Measurements from ENCODE around the gene CACNA1A.

The CACNA1A gene

DNA sequence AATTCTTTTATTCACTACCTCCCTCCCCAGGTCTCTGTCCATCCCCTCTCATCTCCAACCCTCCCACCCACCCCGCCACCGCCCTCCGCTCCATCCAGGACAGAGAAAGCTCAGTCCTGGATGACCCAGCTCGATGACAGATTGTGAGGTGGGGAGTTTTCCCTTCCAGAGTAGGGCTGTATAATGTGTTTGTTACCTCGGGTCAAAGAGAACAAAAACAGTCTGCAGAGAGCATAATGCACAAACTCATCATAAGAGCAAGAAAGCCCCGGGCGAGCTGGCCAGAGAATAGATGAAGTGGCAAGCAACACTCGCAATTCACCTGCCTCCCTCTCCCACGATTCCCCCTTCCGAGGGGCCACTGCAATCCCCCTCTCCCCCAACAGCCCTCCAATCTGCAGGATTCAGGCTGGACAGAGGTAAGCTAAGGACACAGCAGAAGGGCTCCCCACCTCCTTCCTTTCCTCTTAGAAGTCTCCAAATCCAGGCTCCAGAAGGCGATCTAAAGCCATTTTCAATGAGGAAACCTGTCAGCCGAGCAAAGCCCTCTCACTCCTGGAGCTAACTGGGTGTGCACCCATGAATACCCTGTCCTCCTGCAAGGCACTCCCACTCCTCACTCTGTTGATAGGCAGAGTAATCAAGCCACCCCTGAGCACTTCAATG, 2.6 kb downstream of the CACNA1A start:
- no peaks in the 10 kb centered on the region for H3K9me3 ChIP-seq (replicated peaks in 1 of 11)
- no peaks in the 10 kb centered on the region for H3K36me3 ChIP-seq
- peaks cover 47 to 59% (median 51%) of the 10 kb centered on the region in 11 experiments for H3K27me3 ChIP-seq
- no peak overlapping the region for H3K4me3 ChIP-seq
- peaks cover 0 to 33% (median 18%) of the 10 kb centered on the region in 10 experiments; a peak in 14 of 20 replicates for H3K4me1 ChIP-seq
- no peak for TF ChIP-seq Cebpa-rat (IDR thresholded peaks at IDR 0.05)
- peak overlapping the region in 6 of 11 experiments; percentile 47 to 76 (median 66); a peak in 10 of 22 replicates for H3K4me2 ChIP-seq
- no peak overlapping the region for H3K27ac ChIP-seq
- H4K20me1 ChIP-seq, result peaks cover 0 to 8% (median 0%) of the 10 kb centered on the region in 11 experiments; a peak in 3 of 22 replicates
- H3K9ac ChIP-seq, result no peak overlapping the region

- no peaks in the 10 kb centered on the region for H3K36me3 ChIP-seq
- H3K27ac ChIP-seq, result no peak overlapping the region
- H3K4me3 ChIP-seq, result no peak overlapping the region
- no peaks in the 10 kb centered on the region for H3K9me3 ChIP-seq (replicated peaks in 1 of 11)
- TF ChIP-seq Cebpa-rat (IDR thresholded peaks at IDR 0.05), result no peak
- H3K9ac ChIP-seq, result no peak overlapping the region
- peaks cover 35 to 44% (median 36%) of the 10 kb centered on the region in 11 experiments for H3K27me3 ChIP-seq
- no peak overlapping the region for H3K4me2 ChIP-seq
- H3K4me1 ChIP-seq, result peaks cover 0 to 27% (median 16%) of the 10 kb centered on the region in 10 experiments; a peak in 14 of 20 replicates
- peaks cover 0 to 8% (median 0%) of the 10 kb centered on the region in 11 experiments; a peak in 3 of 22 replicates for H4K20me1 ChIP-seq
These were observed 4.0 kb downstream of the CACNA1A start for GRCh38 chr19:13502231-13502630.

DNA sequence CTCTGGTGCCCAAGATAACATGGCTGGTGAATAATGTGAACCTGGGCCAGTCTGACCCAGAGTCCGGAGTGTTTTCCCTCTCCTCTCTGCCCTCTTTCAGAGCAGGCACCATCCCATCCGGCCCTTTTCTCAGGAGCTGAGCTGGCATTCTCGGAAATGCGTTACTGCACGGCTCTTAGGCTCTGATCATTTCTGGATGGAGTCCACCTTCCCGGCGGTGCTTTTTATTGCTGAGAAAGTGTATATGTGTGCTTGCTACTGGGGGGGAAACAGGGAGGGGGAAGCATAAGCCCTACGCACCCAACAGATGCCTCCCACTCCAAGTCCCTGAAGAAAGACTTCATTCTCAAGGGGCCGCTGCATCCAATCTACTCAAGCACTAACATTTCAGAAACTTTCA, 6.6 kb downstream of the CACNA1A start:
- H3K9me3 ChIP-seq (replicated peaks in 1 of 11), result no peaks in the 10 kb centered on the region; a peak in 2 of 22 replicates
- no peak for TF ChIP-seq Cebpa-rat (IDR thresholded peaks at IDR 0.05)
- H3K27me3 ChIP-seq, result peaks cover 11 to 19% (median 12%) of the 10 kb centered on the region in 11 experiments

GRCh38 chr19:13493516-13494310, 12.6 kb downstream of the CACNA1A start:
- TF ChIP-seq Cebpa-rat (IDR thresholded peaks at IDR 0.05), result no peak
- H3K27me3 ChIP-seq, result no peaks in the 10 kb centered on the region

More for the DNA sequence above, 6.6 kb downstream of the CACNA1A start:
- Histone ChIP-seq H3K9ac (no peak overlapping the region), H3K4me1 (peaks cover 0 to 14% (median 6%) of the 10 kb centered on the region in 10 experiments; a peak in 10 of 20 replicates), H3K36me3 (no peaks in the 10 kb centered on the region), H3K4me2 (no peak overlapping the region; a peak in 1 of 22 replicates), H4K20me1 (peaks cover 0 to 8% (median 0%) of the 10 kb centered on the region in 11 experiments; a peak in 2 of 22 replicates), H3K4me3 (no peak overlapping the region), H3K27ac (no peak overlapping the region)

GRCh38 chr19:13492128-13492527, 14.2 kb downstream of the CACNA1A start:
- Histone ChIP-seq H4K20me1 (no peaks in the 10 kb centered on the region), H3K4me1 (no peaks in the 10 kb centered on the region), H3K36me3 (no peaks in the 10 kb centered on the region), H3K4me3 (no peak overlapping the region), H3K4me2 (no peak overlapping the region), H3K27me3 (no peaks in the 10 kb centered on the region), H3K9me3 (replicated peaks in 1 of 11) (peaks cover 0 to 8% (median 0%) of the 10 kb centered on the region in 11 experiments; a peak in 5 of 22 replicates), H3K27ac (no peak overlapping the region), H3K9ac (no peak overlapping the region)
- TF ChIP-seq Cebpa-rat (IDR thresholded peaks at IDR 0.05), result no peak

More at GRCh38 chr19:13493516-13494310, 12.6 kb downstream of the CACNA1A start:
- Histone ChIP-seq H3K4me1 (0 out of 20 replicates have a peak, but pooled peaks cover 0 to 1% (median 0%) of the 10 kb centered on the region in 10 experiments), H3K27ac (no peak overlapping the region), H3K9ac (no peak overlapping the region), H3K36me3 (no peaks in the 10 kb centered on the region), H3K9me3 (replicated peaks in 1 of 11) (peaks cover 0 to 8% (median 0%) of the 10 kb centered on the region in 11 experiments; a peak in 5 of 22 replicates), H3K4me2 (no peak overlapping the region), H3K4me3 (no peak overlapping the region), H4K20me1 (no peaks in the 10 kb centered on the region)

DNA sequence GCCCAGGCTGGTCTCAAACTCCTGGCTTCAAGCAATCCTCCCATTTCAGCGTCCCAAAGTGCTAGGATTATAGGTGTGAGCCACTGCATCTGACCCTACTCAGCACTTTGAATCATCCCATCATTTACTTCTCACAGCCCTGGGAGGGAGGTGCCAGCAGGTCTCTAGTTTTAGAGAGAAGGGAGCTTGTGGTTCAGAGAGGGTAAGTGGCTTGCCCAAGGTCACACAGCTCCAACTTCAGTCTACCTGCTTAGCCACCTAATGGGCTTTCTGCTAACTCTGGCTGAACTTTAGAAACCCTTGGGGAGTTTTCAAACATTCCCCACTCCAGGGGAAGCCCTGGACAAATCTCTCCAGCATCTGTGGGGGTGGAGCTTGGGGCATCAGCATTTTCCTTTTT, 18.3 kb downstream of the CACNA1A start:
- Histone ChIP-seq H3K27me3 (no peaks in the 10 kb centered on the region), H3K9ac (no peak overlapping the region), H3K4me3 (no peak overlapping the region), H3K36me3 (no peaks in the 10 kb centered on the region), H3K4me1 (peaks cover 0 to 11% (median 0%) of the 10 kb centered on the region in 10 experiments; a peak in 3 of 20 replicates), H3K27ac (no peak overlapping the region), H3K9me3 (replicated peaks in 1 of 11) (peaks cover 4 to 9% (median 6%) of the 10 kb centered on the region in 11 experiments; a peak in 11 of 22 replicates), H4K20me1 (no peaks in the 10 kb centered on the region), H3K4me2 (no peak overlapping the region)
- TF ChIP-seq Cebpa-rat (IDR thresholded peaks at IDR 0.05), result no peak

DNA sequence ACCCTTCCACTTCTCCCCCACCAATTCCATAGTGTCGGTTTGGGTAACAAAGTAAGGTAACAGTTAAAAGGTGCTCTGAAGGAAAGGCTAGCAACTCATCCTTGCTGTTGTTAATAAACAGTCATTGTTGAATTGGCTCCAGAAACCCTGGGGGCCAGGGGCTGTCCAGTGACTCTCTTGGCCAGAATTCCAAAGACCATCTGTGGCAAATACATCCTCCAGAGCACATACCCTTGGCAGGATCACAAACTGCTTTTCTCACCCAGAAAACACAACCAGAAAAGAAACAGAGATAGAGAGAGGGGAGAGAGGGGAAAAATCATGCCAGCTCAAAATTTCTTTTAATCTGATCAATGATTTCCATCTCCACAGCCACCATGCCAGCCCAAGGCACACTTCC, 22.1 kb downstream of the CACNA1A start:
- no peaks in the 10 kb centered on the region for H3K36me3 ChIP-seq
- no peak for TF ChIP-seq Cebpa-rat (IDR thresholded peaks at IDR 0.05)
- peaks cover 0 to 11% (median 0%) of the 10 kb centered on the region in 10 experiments; a peak in 3 of 20 replicates for H3K4me1 ChIP-seq
- H3K4me2 ChIP-seq, result no peak overlapping the region
- H4K20me1 ChIP-seq, result no peaks in the 10 kb centered on the region
- H3K9me3 ChIP-seq (replicated peaks in 1 of 11), result peaks cover 4 to 10% (median 7%) of the 10 kb centered on the region in 11 experiments; a peak in 11 of 22 replicates
- H3K9ac ChIP-seq, result no peak overlapping the region
- H3K4me3 ChIP-seq, result no peak overlapping the region
- no peaks in the 10 kb centered on the region for H3K27me3 ChIP-seq
- no peak overlapping the region for H3K27ac ChIP-seq

DNA sequence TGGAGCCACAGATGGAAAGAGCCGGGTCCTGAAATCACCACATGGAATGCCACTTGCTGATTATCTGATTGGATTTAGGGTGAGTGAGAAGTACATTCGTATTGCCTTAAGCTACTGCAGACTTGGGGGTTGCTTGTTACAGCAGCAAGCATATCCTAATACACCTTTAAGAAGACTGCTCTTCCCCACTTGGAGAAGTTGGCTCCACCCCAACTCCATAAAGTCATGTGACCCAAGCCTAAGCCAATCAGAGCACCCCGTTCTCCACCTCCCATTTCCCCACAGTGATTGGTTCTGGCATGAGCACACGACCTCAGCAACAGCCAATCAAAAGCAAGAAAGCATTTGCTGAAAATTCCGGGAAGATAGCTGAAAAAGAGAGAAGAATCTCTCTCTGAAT, 23.1 kb downstream of the CACNA1A start:
- no peaks in the 10 kb centered on the region for H3K27me3 ChIP-seq
- no peaks in the 10 kb centered on the region for H3K36me3 ChIP-seq
- peaks cover 0 to 11% (median 0%) of the 10 kb centered on the region in 10 experiments; a peak in 3 of 20 replicates for H3K4me1 ChIP-seq
- H3K4me3 ChIP-seq, result no peak overlapping the region
- H3K9me3 ChIP-seq (replicated peaks in 1 of 11), result peaks cover 4 to 10% (median 7%) of the 10 kb centered on the region in 11 experiments; a peak in 11 of 22 replicates
- H3K4me2 ChIP-seq, result no peak overlapping the region
- H4K20me1 ChIP-seq, result no peaks in the 10 kb centered on the region
- TF ChIP-seq Cebpa-rat (IDR thresholded peaks at IDR 0.05), result no peak
- no peak overlapping the region for H3K9ac ChIP-seq
- H3K27ac ChIP-seq, result no peak overlapping the region

DNA sequence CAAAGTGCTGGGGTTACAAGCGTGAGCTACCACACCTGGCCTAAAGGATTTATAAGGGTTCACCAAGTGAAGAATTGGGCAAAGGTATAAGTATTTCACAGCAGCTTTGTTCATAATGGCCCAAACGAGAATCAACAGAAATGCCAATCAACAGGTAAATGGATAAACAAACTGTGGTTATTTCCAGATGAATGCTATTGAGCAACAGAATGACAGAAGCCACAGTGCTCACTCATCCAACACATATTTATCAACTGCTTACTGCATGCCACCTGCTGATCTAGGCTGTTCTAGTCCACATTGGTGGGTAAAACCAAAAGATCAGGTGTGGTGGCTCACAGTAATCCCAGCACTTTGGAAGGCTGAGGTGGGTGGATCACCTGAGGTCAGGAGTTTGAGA, 27.7 kb downstream of the CACNA1A start:
- peaks cover 0 to 5% (median 0%) of the 10 kb centered on the region in 11 experiments; a peak in 2 of 22 replicates for H3K36me3 ChIP-seq
- H3K9ac ChIP-seq, result no peak overlapping the region
- no peaks in the 10 kb centered on the region for H3K27me3 ChIP-seq
- no peak overlapping the region for H3K27ac ChIP-seq
- H4K20me1 ChIP-seq, result no peaks in the 10 kb centered on the region
- no peak overlapping the region for H3K4me2 ChIP-seq
- no peak overlapping the region for H3K4me3 ChIP-seq
- peaks cover 27 to 49% (median 40%) of the 10 kb centered on the region in 11 experiments for H3K9me3 ChIP-seq (replicated peaks in 1 of 11)
- no peak for TF ChIP-seq Cebpa-rat (IDR thresholded peaks at IDR 0.05)
- H3K4me1 ChIP-seq, result no peaks in the 10 kb centered on the region

Data from BLaER1 treated with 17β-estradiol and CSF1 and Interleukin-3, amounts not matched to agents 10 nM and 100 nM (cell line).